Renal cortex interstitium (tissue), 11 donors: Measurements from ENCODE around the gene NUMB. TPM values are rescaled to one million over a fixed set of nuclear protein-coding genes. Genes with fewer than 3 reads are reported as not detected.
A peak's percentile ranks its signal among the peaks of the same experiment; 100 is the strongest.
"Not testable (repeated sequence)": the region's sequence is repeated elsewhere in the genome, so short reads cannot be mapped to it uniquely, and the experiment has no call there.

Experiments used
- DNase-seq, 11 donors: peaks; one replicate each; pipeline ENCODE4 v3.0.0-alpha.2; 2013; ENCODE audit warnings: low read depth in 9 of 11, low spot score in 4 of 11; ENCODE audit errors: extremely low read depth in 1 of 11
- polyA plus RNA-seq, 3 donors: library from polyadenylated mRNA; unstranded; fragments of 120-200 nt; gene quantifications; one replicate each; pipeline ENCODE4 v1.2.1, GENCODE V29; 2013; ENCODE audit not compliant: insufficient read length in 3 of 3

The NUMB gene
- polyA plus RNA-seq, 3 donors: 78.3 to 112 (median 87.8) TPM

- DNase-seq: no peak
Measured at GRCh38 chr14:73383356-73383755, 75.0 kb downstream of the NUMB start.

GRCh38 chr14:73381380-73382013 lies 76.8 kb downstream of the NUMB start:
- no peak for DNase-seq

GRCh38 chr14:73376585-73376984 lies 81.8 kb downstream of the NUMB start:
- no peak for DNase-seq

GRCh38 chr14:73375861-73376260 lies 82.5 kb downstream of the NUMB start:
- DNase-seq: no peak

GRCh38 chr14:73374218-73374617 lies 84.1 kb downstream of the NUMB start:
- no peak for DNase-seq

- DNase-seq: no peak
Measured at GRCh38 chr14:73372529-73372928, 85.8 kb downstream of the NUMB start.

GRCh38 chr14:73370561-73370960 lies 87.8 kb downstream of the NUMB start:
- no peak for DNase-seq

- no peak for DNase-seq
Measured at GRCh38 chr14:73369428-73369827, 88.9 kb downstream of the NUMB start.

GRCh38 chr14:73368616-73369015 lies 89.7 kb downstream of the NUMB start:
- no peak for DNase-seq

- peak in 1 of 11 donors; percentile 1 for DNase-seq
Measured at GRCh38 chr14:73365727-73366126, 92.6 kb downstream of the NUMB start.

- no peak for DNase-seq
Measured at GRCh38 chr14:73364559-73364958, 93.8 kb downstream of the NUMB start.

GRCh38 chr14:73359445-73359844 lies 98.9 kb downstream of the NUMB start:
- DNase-seq: no peak

GRCh38 chr14:73358187-73358586 lies 100.2 kb downstream of the NUMB start:
- DNase-seq: no peak

GRCh38 chr14:73349091-73349490 lies 109.3 kb downstream of the NUMB start:
- DNase-seq: not testable (repeated sequence)

GRCh38 chr14:73344319-73344718 lies 114.0 kb downstream of the NUMB start:
- DNase-seq: no peak

- no peak for DNase-seq
Measured at GRCh38 chr14:73342670-73343069, 115.7 kb downstream of the NUMB start.

- DNase-seq: no peak
Measured at GRCh38 chr14:73339846-73340595, 118.3 kb downstream of the NUMB start.

- no peak for DNase-seq
Measured at GRCh38 chr14:73339206-73339605, 119.1 kb downstream of the NUMB start.

- DNase-seq: no peak
Measured at GRCh38 chr14:73338551-73338950, 119.8 kb downstream of the NUMB start.

GRCh38 chr14:73333031-73333430 lies 125.3 kb downstream of the NUMB start:
- no peak for DNase-seq
